GM23248 (cell line): Measurements from ENCODE around the gene ADAT3. TPM values are rescaled to one million over a fixed set of nuclear protein-coding genes. Genes with fewer than 3 reads are reported as not detected.

Source experiments
- DNase-seq: peaks from one replicate; pipeline ENCODE4 v3.0.0-alpha.2; 2015
- H2AFZ ChIP-seq: fragments of 200-600 bp; sonication (generic); 2 replicates; pipeline ENCODE4 v1.6.1; 2016; ENCODE audit warnings: antibody characterized with exemption
- H3F3A ChIP-seq: fragments of 200-600 bp; sonication (generic); 2 replicates; pipeline ENCODE4 v1.6.1; 2016; ENCODE audit warnings: mild to moderate bottlenecking, antibody characterized with exemption, mixed run types; ENCODE audit not compliant: insufficient read depth
- H3K27ac ChIP-seq: fragments of 200-600 bp; sonication (generic); 2 replicates; pipeline ENCODE4 v1.5.1; 2016; ENCODE audit warnings: mild to moderate bottlenecking
- H3K27me3 ChIP-seq: fragments of 200-600 bp; sonication (generic); replicated peaks from 2 replicates; pipeline ENCODE4 v1.6.1; 2016; ENCODE audit warnings: mild to moderate bottlenecking; ENCODE audit not compliant: insufficient read depth
- H3K36me3 ChIP-seq: fragments of 200-600 bp; sonication (generic); 2 replicates; pipeline ENCODE4 v1.6.1; 2016; ENCODE audit warnings: low read depth, mild to moderate bottlenecking
- H3K4me1 ChIP-seq: fragments of 200-600 bp; sonication (generic); 2 replicates; pipeline ENCODE4 v1.6.1; 2016; ENCODE audit warnings: mild to moderate bottlenecking; ENCODE audit not compliant: insufficient read depth
- H3K4me2 ChIP-seq: fragments of 200-600 bp; sonication (generic); one replicate; pipeline ENCODE4 v1.6.1; 2016; ENCODE audit warnings: mild to moderate bottlenecking; ENCODE audit not compliant: unreplicated experiment
- H3K4me3 ChIP-seq: fragments of 200-600 bp; sonication (generic); 2 replicates; pipeline ENCODE4 v1.5.1; 2016; ENCODE audit warnings: mild to moderate bottlenecking
- H3K79me2 ChIP-seq: fragments of 200-600 bp; sonication (generic); 2 replicates; pipeline ENCODE4 v1.6.1; 2016; ENCODE audit warnings: mild to moderate bottlenecking; ENCODE audit not compliant: insufficient read depth
- H3K9ac ChIP-seq: fragments of 200-600 bp; sonication (generic); 2 replicates; pipeline ENCODE4 v1.6.1; 2016; ENCODE audit warnings: mild to moderate bottlenecking
- H3K9me2 ChIP-seq: fragments of 200-600 bp; sonication (generic); 2 replicates; pipeline ENCODE4 v1.6.1; 2016; ENCODE audit warnings: mixed run types, mild to moderate bottlenecking, moderate library complexity; ENCODE audit not compliant: insufficient read depth
- H3K9me3 ChIP-seq: fragments of 200-600 bp; sonication (generic); one replicate; pipeline ENCODE4 v1.6.1; 2017; ENCODE audit warnings: low read depth
- H4K20me1 ChIP-seq: fragments of 200-600 bp; sonication (generic); 2 replicates; pipeline ENCODE4 v1.6.0; 2016; ENCODE audit not compliant: insufficient read depth
- EZH2 ChIP-seq: fragments of 200-600 bp; sonication (generic); IDR thresholded peaks from 2 replicates; pipeline ENCODE4 v1.6.1; 2018; ENCODE audit warnings: antibody characterized with exemption, mild to moderate bottlenecking; ENCODE audit not compliant: insufficient read depth, poor library complexity, severe bottlenecking
- EZH2phosphoT487 ChIP-seq: fragments of 200-600 bp; sonication (generic); IDR thresholded peaks from 2 replicates; pipeline ENCODE4 v1.6.1; 2018; ENCODE audit warnings: antibody characterized with exemption, moderate library complexity, mild to moderate bottlenecking, low read depth; ENCODE audit not compliant: insufficient read depth
- WGBS, 2 experiments: methylation state at CpG; one replicate each; pipeline ENCODE4 v1.1.6; 2015 to 2017; ENCODE audit warnings: low lambda C conversion rate in 2 of 2, low coverage in 1 of 2; ENCODE audit errors: missing lambda C conversion rate in 2 of 2; 5-methylcytosine and 5-hydroxymethylcytosine counted together
- in situ Hi-C: fragments of 300-500 bp; cut with MboI; formaldehyde crosslinking; loops from 2 replicates; pipeline ENCODE4 v1.15.0; 2020
- polyA plus RNA-seq: library from polyadenylated mRNA; unstranded; fragments of >200 nt; fragmentation: Nextera tagmentation; extraction: Ambion mirVana; gene quantifications from 2 replicates; pipeline ENCODE4 v1.2.1, GENCODE V29; 2016
- total RNA-seq: library from RNA; depleted of rRNA; stranded (reverse); fragments of >200 nt; shearing (Covaris generic); gene quantifications from 2 replicates; pipeline ENCODE4 v1.2.3, GENCODE V29; 2014

ADAT3 gene
- total and polyA plus RNA-seq, 2 experiments from 2014 or later = 0.22 to 3.2 TPM

- peaks cover 8% of the 10 kb centered on the region; the same call in 1 of the 2 replicates for H3K4me1 ChIP-seq
- H3K79me2 ChIP-seq = peaks cover 21% of the 10 kb centered on the region
- H3K4me2 ChIP-seq = no peak overlapping the region
- H3F3A ChIP-seq = no peaks in the 10 kb centered on the region
- 78% methylated on average over 5 of the region's 5 CpGs for WGBS, 2 experiments
- H3K4me3 ChIP-seq = no peak overlapping the region
- no peaks in the 10 kb centered on the region for H4K20me1 ChIP-seq
- no peak overlapping the region for H2AFZ ChIP-seq
- no peaks in the 10 kb centered on the region for H3K36me3 ChIP-seq
- no peak overlapping the region for H3K27ac ChIP-seq
- H3K9ac ChIP-seq = no peak overlapping the region
- in situ Hi-C loops = no loop called here
- H3K27me3 ChIP-seq = no peaks in the 10 kb centered on the region
- DNase-seq = no peak
- H3K9me3 ChIP-seq = no peaks in the 10 kb centered on the region
- TF ChIP-seq EZH2 (no peak), EZH2phosphoT487 (no peak)
- H3K9me2 ChIP-seq = no peaks in the 10 kb centered on the region
These were observed 16.8 kb upstream of the ADAT3 start for GRCh38 chr19:1888385-1888784.

- no peak for DNase-seq
- Histone ChIP-seq H3K4me1 (no peaks in the 10 kb centered on the region), H4K20me1 (no peaks in the 10 kb centered on the region), H3K9ac (no peak overlapping the region), H3K79me2 (peaks cover 6% of the 10 kb centered on the region), H3K4me3 (no peak overlapping the region), H3K27me3 (no peaks in the 10 kb centered on the region), H3F3A (no peaks in the 10 kb centered on the region), H3K9me3 (no peaks in the 10 kb centered on the region), H3K4me2 (no peak overlapping the region), H3K9me2 (no peaks in the 10 kb centered on the region), H3K27ac (no peak overlapping the region), H3K36me3 (no peaks in the 10 kb centered on the region), H2AFZ (no peak overlapping the region)
- in situ Hi-C loops = no loop called here
- 83 to 94% methylated on average over 1 of the region's 1 CpG for WGBS, 2 experiments
- TF ChIP-seq EZH2 (no peak), EZH2phosphoT487 (no peak)
These were observed 15.3 kb upstream of the ADAT3 start for GRCh38 chr19:1889907-1890306.

GRCh38 chr19:1893791-1894190 lies 11.4 kb upstream of the ADAT3 start:
- Histone ChIP-seq H4K20me1 (no peaks in the 10 kb centered on the region), H3K27me3 (no peaks in the 10 kb centered on the region), H3K79me2 (no peaks in the 10 kb centered on the region), H3K27ac (no peak overlapping the region), H3K4me3 (no peak overlapping the region), H3K4me1 (peaks cover 5% of the 10 kb centered on the region; the same call in 1 of the 2 replicates), H3F3A (no peaks in the 10 kb centered on the region), H3K9ac (no peak overlapping the region), H3K9me3 (no peaks in the 10 kb centered on the region), H3K4me2 (no peak overlapping the region), H3K36me3 (no peaks in the 10 kb centered on the region), H2AFZ (no peak overlapping the region), H3K9me2 (no peaks in the 10 kb centered on the region)
- in situ Hi-C loops = no loop called here
- WGBS, 2 experiments = 85 to 87% methylated on average over 17 of the region's 17 CpGs
- DNase-seq = no peak
- no peak for TF ChIP-seq EZH2phosphoT487
- no peak for TF ChIP-seq EZH2

GRCh38 chr19:1896508-1896907 lies 8.7 kb upstream of the ADAT3 start:
- Histone ChIP-seq H3K27me3 (no peaks in the 10 kb centered on the region), H2AFZ (no peak overlapping the region), H3K4me2 (no peak overlapping the region), H3K4me3 (no peak overlapping the region), H3K36me3 (no peaks in the 10 kb centered on the region), H3K4me1 (peaks cover 5% of the 10 kb centered on the region; the same call in 1 of the 2 replicates), H4K20me1 (no peaks in the 10 kb centered on the region), H3K9me2 (no peaks in the 10 kb centered on the region), H3K27ac (no peak overlapping the region), H3K9ac (no peak overlapping the region), H3K9me3 (no peaks in the 10 kb centered on the region), H3K79me2 (no peaks in the 10 kb centered on the region), H3F3A (no peaks in the 10 kb centered on the region)
- WGBS, 2 experiments = 88 to 91% methylated on average over 13 of the region's 13 CpGs
- in situ Hi-C loops = no loop called here
- DNase-seq = no peak
- no peak for TF ChIP-seq EZH2phosphoT487

GRCh38 chr19:1901940-1902404 lies 3.2 kb upstream of the ADAT3 start:
- H3K36me3 ChIP-seq = no peaks in the 10 kb centered on the region
- no peaks in the 10 kb centered on the region for H3K9me2 ChIP-seq
- H3K27ac ChIP-seq = no peak overlapping the region
- H3K4me3 ChIP-seq = no peak overlapping the region
- no peak overlapping the region for H2AFZ ChIP-seq
- H3K79me2 ChIP-seq = peaks cover 15% of the 10 kb centered on the region
- H3K9ac ChIP-seq = no peak overlapping the region
- H3K4me1 ChIP-seq = peaks cover 5% of the 10 kb centered on the region; the same call in 1 of the 2 replicates
- TF ChIP-seq EZH2 (no peak), EZH2phosphoT487 (no peak)
- H3K9me3 ChIP-seq = no peaks in the 10 kb centered on the region
- H3F3A ChIP-seq = 0 out of 2 replicates have a peak, but pooled peaks cover 10% of the 10 kb centered on the region
- H3K27me3 ChIP-seq = no peaks in the 10 kb centered on the region
- WGBS, 2 experiments = 96 to 98% methylated on average over 15 to 16 of the region's 16 CpGs
- no peak for DNase-seq
- no peak overlapping the region for H3K4me2 ChIP-seq
- H4K20me1 ChIP-seq = no peaks in the 10 kb centered on the region
- in situ Hi-C loops = no loop called here
